Activated CD8-positive, alpha-beta memory T cell treated with anti-CD3 and anti-CD28 coated beads, Interleukin-2, amount 50 U/mL, for 24 hours (primary cell): ENCODE results near the gene CAMK2N2.

Experiments used
- DNase-seq: peaks from one replicate; pipeline ENCODE4 v3.0.0-alpha.2; 2020; ENCODE audit errors: extremely low read depth

Gene CAMK2N2

DNA sequence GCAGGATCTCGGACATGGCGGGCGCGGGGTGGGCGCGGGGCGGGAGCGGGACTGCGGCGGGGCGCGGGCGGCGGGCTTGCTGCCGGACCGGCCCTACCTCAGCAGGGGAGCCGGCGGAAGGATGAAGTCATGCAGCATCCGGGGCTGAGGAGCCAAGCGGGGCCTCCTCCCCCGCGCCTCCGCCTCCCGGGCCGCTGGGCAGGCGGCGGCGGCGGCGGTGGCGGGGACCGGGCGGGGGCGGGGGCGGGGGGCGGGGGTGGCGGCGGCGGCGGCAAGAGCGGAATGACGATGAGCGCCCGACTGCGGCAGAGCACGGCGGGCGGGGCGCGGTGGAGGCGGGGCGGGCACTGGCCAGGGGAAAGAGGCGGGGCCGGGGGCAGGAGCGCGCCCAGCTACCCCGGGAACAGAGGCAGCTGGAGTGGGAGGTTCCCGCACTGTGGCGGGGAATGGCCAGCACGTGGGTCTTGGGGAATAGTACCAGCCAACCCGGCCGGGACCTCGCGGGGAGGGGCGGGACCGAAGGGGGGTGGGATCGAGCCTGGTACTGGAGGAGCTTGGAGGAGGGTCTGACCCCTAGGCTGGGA lies at the start of gene CAMK2N2:
Gene CAMK2N2 (minus strand): TSS at position 284 of the 584 bp plus-strand sequence. CDS start 268 bp downstream, at position 16.
- no peak for DNase-seq

DNA sequence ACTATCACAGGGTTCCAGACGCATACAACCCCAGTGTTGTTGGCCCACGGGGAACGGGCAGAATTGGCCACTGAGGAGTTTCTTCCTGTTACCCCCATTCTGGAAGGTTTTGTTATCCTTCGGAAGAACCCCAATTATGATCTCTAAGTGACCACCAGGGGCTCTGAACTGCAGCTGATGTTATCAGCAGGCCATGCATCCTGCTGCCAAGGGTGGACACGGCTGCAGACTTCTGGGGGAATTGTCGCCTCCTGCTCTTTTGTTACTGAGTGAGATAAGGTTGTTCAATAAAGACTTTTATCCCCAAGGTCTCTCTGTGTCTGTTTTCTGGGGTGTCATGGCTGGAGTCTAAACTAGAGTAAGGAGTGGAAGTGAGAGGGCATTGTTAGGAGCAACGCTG lies 47.4 kb upstream of the CAMK2N2 start:
- DNase-seq, result no peak

DNA sequence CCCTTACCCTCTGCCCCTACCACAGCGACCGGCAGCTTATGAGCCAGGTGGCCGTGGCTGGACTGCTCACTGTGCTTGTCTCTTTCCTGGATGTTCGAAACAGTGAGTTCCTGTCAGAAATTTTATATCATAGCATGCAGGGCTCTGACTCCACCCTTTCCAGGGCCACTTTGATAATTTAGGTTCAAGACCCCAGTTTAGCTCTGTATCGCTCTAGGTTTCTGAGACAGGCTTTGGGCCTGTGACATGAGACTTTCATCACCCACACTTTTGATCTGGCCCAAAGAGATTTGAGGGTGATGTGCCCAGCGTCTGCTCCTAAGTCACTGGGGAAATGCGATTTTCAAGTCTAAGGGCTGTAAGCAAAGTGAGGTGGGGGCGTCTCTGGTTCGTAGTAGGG lies 46.6 kb upstream of the CAMK2N2 start:
- no peak for DNase-seq

DNA sequence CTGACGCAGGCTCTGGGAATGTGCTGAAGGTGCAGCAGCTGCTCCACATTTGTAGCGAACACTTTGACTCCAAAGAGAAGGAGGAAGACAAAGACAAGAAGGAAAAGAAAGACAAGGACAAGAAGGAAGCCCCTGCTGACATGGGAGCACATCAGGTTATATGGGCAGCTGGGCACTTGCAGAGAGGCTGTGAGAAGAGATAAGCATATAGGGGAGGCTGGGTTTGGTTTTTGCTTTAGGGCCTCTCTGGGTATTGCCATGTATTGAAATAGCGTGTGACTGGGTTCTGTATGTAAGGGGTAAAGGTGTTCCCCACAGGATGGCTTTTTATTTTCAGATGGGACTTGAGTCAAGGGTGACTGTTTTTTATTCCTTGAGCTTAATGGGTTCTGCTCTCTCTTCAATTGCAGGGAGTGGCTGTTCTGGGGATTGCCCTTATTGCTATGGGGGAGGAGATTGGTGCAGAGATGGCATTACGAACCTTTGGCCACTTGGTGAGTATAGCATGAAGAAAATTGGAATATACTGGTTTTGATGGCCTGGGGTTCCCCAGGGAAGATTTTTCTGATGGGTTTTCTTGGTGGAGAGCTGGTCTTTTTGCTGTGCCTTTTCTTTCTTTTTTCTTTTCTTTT lies 45.1 kb upstream of the CAMK2N2 start:
- DNase-seq, result no peak

DNA sequence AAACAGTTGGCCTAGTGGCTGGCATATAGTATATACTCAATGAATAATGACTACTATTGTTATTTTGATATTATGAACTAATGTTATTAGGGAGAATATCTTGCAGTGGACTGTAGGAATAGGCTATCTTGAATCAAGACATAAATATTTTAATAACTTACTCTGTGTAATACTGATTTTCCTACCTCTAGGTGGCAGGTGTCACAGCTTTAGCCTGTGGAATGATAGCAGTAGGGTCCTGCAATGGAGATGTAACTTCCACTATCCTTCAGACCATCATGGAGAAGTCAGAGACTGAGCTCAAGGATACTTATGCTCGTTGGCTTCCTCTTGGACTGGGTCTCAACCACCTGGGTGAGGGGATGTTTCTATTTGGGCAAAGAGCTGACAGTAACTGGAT lies 44.2 kb upstream of the CAMK2N2 start:
- DNase-seq, result no peak

DNA sequence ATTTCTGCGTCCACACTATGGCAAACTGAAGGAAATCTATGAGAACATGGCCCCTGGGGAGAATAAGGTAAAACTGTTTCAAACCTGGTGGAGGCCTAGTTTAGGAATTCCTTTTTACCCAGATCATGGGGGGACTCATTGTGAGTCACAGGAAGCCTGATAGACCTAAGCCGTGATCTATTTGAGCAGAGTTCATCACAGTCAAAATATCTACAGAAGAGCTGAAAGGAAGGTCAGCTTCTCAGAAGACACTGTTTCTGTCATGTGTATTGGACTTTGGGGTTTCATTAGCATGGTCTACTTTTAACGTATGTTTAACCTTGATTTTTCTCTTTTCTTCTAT lies 39.0 kb upstream of the CAMK2N2 start:
- DNase-seq, result no peak

DNA sequence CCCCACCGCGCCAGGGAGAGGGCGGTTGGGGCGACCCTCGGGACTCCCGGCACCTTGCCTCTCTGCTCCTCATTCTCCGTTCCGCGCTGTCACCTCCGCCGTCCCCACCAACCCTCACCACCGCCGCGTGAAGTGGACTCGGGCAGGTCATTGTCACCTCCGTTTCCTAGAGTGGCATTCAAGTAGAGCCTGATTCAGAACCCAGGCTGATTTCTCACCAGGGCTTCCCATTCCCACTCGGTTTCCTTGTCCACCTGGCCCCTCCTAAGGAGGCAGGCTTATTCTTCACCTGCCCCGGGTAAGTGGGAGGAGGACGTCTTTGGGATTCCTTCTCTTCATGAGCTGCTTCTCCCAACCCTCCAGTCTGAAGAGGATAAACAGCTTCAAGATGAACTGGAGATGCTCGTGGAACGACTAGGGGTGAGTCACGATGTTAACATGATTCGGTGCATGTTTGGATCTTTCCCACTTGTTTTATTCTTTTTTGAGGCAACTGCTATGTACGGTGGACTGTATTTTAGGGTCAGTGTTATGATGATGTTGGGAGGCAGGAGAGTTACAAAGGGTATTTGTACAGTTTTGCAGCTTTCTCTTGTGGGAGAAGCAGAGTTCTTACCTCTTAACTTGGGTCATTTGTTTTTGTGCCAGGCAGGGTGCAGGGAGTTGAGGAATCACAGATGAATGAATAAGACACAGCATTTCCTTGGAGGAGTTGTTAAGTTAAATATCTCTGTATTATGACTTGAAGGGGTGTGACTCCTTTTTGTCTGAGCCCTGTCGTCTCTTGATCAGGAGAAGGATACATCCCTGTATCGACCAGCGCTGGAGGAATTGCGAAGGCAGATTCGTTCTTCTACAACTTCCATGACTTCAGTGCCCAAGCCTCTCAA lies 38.4 kb upstream of the CAMK2N2 start:
- no peak for DNase-seq

DNA sequence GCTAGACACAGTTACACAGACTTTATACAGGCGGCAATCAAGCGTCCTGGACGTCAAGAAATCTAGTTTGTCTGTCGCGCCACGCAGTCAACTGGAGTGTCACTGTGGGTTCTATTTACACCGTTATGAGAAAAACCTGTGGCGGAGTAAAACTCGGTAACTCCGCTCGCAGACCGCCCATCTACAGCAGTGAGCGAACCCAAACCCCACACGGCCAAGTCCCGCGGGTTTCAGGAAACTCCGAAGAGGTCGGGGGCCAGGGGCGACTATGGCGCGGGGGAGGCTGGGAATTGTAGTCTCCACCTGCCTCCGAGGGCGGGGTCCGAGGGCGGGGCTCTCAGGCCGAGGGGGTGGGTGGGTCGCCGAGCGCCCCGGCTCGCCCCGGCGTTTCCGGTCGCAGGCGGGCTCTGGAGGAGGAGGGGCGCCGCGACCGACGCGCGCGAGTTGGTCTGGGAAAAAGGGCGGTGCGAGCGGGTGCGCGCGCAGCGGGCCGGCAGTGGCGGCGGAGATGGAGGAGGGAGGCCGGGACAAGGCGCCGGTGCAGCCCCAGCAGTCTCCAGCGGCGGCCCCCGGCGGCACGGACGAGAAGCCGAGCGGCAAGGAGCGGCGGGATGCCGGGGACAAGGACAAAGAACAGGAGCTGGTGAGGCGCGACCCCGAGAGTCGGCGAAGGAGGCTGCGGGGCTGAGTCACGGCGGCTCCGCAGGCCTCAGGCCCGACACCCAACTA lies 37.6 kb upstream of the CAMK2N2 start, which contains the start of gene PSMD2:
Gene PSMD2 (plus strand): TSS at position 483 of the 729 bp plus-strand sequence. CDS start 26 bp downstream, at position 509.
- DNase-seq, result peak; percentile 95

DNA sequence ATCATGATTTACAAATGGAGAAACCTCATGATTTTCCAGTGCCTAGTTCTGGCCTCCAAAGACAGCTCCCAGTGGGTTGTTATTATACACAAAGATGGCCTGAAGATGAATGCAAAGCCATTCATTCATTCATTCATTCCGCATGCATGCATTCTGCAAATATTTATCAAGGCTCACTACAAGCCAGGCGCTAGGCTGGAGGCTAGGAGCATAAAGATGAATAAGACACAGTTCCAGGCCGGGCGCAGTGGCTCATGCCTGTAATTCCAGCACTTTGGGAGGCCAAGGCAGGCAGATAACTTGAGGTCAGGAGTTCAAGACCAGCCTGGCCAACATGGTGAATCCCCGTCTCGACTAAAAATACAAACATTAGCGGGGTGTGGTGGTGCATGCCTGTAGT lies 35.3 kb upstream of the CAMK2N2 start:
- no peak for DNase-seq

DNA sequence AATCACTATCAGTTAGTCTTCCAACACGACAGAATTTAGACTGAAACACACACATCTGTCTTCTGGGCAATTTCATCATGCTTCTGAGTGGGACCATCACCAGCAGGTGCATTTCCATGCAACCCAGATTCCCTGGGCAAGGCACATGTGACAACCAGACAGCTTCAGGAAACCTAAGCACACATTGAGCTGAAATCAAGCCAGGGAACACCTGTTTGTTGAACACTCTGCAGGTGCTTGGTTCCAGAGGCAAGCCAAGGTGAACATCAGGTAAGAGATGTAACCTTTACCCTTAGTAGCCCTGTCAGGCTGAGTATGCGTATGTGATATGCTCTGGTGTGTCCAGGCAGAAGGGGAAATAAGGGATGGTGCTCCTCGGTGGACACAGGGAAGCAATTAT lies 34.4 kb upstream of the CAMK2N2 start:
- no peak for DNase-seq

DNA sequence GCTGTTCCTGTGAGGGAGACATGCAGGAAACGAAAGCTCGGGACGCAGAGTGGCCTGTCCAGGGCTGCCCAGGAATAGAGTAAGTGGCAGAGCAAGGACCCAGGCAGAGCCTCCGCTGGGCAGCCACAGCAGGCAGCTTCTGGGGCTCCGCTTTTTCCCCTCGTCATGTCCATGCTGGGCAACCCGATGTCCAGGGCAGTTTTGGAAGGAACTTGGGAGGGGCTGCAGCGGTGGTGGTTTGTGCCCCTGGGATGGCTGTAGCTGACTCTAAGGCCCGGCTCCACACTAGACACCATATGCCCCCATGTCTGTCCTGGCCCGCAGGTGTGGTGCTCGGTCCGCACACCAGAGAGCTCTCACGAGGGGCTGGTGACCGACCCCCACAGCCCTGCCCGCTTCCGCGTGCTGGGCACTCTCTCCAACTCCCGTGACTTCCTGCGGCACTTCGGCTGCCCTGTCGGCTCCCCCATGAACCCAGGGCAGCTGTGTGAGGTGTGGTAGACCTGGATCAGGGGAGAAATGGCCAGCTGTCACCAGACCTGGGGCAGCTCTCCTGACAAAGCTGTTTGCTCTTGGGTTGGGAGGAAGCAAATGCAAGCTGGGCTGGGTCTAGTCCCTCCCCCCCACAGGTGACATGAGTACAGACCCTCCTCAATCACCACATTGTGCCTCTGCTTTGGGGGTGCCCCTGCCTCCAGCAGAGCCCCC lies 30.5 kb upstream of the CAMK2N2 start:
- no peak for DNase-seq

DNA sequence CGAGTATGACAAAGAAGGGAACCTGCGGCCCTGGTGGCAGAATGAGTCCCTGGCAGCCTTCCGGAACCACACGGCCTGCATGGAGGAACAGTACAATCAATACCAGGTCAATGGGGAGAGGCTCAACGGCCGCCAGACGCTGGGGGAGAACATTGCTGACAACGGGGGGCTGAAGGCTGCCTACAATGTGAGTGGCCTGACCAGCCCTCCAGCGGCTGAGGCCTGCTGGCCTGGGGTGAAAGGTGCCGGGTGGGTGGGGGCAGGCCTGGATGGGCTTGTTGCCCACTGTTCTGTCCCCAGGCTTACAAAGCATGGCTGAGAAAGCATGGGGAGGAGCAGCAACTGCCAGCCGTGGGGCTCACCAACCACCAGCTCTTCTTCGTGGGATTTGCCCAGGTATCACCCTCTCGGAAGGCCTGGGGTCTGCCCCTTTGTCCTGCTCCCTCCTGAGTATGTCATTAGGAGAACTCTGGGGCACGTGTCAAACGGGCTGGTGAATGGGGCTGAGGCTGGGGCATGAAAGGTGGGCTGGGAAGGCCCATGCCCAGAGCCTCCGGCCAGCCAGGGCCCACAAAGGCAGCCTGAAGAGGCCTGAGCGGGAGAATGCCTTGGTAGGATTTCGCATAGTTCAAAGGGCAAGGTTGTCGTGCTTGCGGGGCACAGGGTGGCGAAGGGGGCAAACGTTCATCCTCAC lies 29.8 kb upstream of the CAMK2N2 start:
- DNase-seq, result no peak

DNA sequence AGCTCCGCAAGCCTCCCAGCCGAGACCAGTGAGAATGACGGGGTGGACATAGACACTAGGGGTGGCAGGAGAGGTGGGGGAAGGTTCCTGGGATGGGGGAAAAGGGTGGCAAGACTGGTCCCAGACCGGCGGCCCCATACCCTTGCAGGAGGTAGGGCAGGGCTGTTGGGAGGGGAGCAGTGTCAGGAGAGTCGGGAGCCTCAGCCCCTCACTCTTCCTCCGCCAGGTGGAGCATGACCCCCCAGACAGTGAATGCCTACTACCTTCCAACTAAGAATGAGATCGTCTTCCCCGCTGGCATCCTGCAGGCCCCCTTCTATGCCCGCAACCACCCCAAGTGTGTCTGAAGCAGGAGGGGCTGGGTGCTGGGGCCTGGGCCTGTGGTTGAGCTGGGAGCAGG lies 29.0 kb upstream of the CAMK2N2 start:
- no peak for DNase-seq

DNA sequence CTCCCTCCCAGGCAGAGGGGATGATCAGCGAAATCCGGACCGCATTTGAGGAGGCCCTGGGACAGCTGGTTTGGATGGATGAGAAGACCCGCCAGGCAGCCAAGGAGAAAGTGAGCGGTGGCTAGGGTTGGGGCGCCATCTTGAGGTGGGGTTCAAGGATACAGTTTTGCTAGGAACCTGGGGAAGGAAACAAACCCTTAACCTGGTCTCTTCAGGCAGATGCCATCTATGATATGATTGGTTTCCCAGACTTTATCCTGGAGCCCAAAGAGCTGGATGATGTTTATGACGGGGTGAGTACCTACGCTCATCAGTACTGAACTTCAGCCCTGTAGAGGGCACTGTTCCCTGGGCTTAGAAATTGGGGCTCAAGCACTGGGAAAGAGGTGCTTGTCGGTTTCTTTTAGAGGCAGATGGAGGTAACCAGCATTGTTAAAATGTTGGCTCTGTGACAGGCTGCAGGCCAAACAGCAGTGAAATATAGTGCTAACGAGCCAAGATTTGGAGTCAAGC lies 28.1 kb upstream of the CAMK2N2 start:
- DNase-seq, result no peak

DNA sequence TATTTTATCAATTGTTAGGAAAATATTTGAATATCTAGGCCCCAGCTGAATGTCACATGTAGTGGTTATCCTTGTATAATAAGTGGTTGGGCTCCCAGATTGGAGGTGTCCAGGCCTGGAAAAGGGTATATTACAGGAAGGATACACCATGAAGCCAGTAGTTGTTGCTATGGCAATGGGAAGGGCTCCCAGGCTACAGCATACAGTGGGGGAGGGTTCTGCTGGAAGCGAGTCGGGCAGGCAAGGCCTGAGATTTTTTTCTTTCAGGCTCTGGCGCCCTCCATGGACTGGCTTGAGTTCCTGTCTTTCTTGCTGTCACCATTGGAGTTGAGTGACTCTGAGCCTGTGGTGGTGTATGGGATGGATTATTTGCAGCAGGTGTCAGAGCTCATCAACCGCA lies 23.3 kb upstream of the CAMK2N2 start:
- no peak for DNase-seq

DNA sequence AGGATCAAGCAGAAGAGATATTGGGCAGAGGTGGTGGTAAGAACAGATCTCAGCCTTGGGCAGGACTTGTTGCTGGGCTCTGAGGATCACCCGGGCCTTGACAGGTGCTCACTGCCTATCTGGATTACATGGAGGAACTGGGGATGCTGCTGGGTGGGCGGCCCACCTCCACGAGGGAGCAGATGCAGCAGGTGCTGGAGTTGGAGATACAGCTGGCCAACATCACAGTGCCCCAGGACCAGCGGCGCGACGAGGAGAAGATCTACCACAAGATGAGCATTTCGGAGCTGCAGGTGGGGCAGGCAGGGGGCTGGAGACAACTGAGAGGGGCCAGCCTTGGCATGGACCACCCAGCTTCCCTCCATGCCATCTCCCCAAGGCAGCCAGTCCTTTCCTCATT lies 22.3 kb upstream of the CAMK2N2 start:
- no peak for DNase-seq

DNA sequence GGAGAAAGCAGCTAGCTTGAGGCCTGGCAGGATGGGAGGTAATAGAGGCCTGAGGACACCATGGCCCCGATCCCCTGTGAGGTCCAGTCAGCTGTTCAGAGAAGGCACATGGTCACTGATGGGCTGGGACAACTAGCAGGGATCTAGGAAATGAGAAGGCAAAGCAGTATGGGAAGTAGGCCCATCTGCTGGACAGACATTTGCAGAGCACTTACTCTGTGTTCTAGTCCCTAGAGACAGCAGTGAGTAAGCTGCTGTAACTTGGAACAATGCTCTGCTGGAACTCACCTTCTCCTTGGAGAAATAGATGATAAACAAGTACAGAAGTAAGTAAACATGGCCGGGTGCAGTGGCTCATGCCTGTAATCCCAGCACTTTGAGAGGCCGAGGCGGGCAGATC lies 21.6 kb upstream of the CAMK2N2 start:
- no peak for DNase-seq

DNA sequence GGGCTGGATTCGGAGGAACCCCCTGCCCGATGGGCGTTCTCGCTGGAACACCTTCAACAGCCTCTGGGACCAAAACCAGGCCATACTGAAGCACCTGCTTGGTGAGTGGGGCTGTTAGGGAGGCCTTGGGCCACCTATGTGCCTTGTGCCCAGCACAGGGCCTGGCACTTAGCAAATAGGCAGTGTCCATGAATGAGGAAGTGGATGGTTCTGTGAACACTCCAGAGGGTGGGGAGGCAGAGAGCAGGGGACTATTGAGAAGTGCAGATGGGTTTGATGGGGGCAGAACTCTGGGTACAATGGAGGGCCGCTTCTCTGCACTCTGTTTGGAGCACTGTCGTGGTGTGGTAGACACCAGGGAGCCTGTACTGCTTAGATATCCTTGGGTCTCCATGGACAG lies 16.0 kb upstream of the CAMK2N2 start:
- no peak for DNase-seq

DNA sequence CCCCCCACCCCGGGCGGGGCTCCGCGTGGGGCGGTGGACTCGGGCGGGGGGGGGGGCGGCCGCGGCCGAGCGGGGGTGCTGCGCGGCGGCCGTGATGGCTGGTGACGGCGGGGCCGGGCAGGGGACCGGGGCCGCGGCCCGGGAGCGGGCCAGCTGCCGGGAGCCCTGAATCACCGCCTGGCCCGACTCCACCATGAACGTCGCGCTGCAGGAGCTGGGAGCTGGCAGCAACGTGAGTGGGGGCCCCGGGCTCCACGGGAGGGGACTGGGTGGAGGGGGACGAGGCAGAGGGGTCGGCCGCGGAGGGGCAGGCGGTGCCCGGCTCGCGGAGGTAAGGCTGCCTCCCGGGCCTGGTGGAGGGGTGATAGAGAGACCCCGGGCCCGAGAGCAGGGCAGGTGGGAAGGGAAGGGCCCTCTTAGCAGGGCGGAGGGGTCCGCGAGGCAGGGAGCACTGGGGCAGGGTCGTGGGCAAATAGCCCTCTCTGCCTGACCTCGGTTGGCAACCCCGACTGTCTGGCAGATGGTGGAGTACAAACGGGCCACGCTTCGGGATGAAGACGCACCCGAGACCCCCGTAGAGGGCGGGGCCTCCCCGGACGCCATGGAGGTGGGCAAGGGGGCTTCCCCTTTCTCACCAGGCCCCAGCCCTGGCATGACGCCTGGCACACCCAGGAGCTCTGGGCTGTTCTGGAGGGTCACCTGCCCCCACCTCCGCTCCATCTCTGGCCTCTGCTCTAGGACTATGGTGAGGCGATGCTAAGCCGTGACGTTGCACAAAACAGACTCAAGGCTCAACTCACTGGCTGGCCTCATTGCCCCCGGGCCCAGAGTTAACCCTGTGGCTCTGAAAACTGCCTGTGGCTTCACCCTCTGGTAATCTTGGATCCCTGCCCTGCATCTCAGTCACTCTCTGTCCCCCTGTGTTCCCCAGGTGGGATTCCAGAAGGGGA lies 14.9 kb upstream of the CAMK2N2 start, which contains the start of gene ECE2:
Gene ECE2 (plus strand): TSS at position 62 of the 950 bp plus-strand sequence. CDS start 132 bp downstream, at position 194.
- no peak for DNase-seq

DNA sequence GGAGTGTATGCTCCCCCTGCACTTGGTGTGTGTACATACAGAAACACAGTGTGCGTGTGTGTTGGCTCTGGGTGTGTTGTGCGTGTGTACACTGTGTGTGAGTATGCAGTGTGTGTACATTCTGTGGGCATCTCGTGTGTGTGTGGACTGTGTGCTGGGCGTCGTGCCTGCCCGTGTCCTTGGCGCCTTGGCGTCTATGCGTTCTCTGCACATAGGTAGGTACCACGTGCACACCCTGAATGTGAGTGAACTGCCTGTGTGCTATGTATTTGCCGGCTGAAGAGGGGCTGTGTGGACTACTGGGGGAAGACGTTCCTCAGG lies 14.0 kb upstream of the CAMK2N2 start:
- no peak for DNase-seq
